Esophagus squamous epithelium (tissue), 4 donors: Measurements from ENCODE around the gene ANK2.

ENCODE experiments used
- CTCF ChIP-seq, 6 experiments: fragments of 450-650 bp in 4 of 6; fragments of 200-600 bp in 2 of 6; sonication (generic) in 2 of 6; IDR thresholded peaks; one replicate each; pipeline ENCODE4 v1.5.1; 2016 to 2019; ENCODE audit warnings: antibody characterized with exemption in 6 of 6, mild to moderate bottlenecking in 4 of 6, moderate library complexity in 4 of 6
- POLR2A ChIP-seq, 4 donors: fragments of 450-650 bp; IDR thresholded peaks; one replicate each; pipeline ENCODE4 v1.6.1; 2017; ENCODE audit warnings: antibody characterized with exemption in 4 of 4, mild to moderate bottlenecking in 4 of 4, moderate library complexity in 3 of 4

- TF ChIP-seq CTCF (IDR thresholded peaks at IDR 0.05), result no peak
- TF ChIP-seq POLR2A (IDR thresholded peaks at IDR 0.05), result no peak
These were observed 67.9 kb downstream of the ANK2 start for GRCh38 chr4:113117358-113117702.
